ENCODE results near the gene JARID2.
"Not testable (repeated sequence)": the region's sequence is repeated elsewhere in the genome, so short reads cannot be mapped to it uniquely, and the experiment has no call there.

Gene JARID2

GRCh38 chr6:15308435-15309213 lies 62.8 kb downstream of the JARID2 start:
- peak; percentile 46 for DNase-seq (ENCODE audit: low spot score)
- FAIRE-seq = peak; percentile 74

- DNase-seq (ENCODE audit: low spot score) (no peak), FAIRE-seq (no peak)
Observed at GRCh38 chr6:15309611-15310283, 63.9 kb downstream of the JARID2 start.

- DNase-seq (ENCODE audit: low spot score) = no peak
- no peak for FAIRE-seq
Observed at GRCh38 chr6:15310680-15311079, 64.8 kb downstream of the JARID2 start.

- peak; percentile 84 for FAIRE-seq
- DNase-seq (ENCODE audit: low spot score) = peak; percentile 61
Observed at GRCh38 chr6:15312500-15312899, 66.6 kb downstream of the JARID2 start.

GRCh38 chr6:15313367-15313766 lies 67.5 kb downstream of the JARID2 start:
- FAIRE-seq (no peak), DNase-seq (ENCODE audit: low spot score) (no peak)

- DNase-seq (ENCODE audit: low spot score) (no peak), FAIRE-seq (no peak)
Observed at GRCh38 chr6:15316754-15317153, 70.9 kb downstream of the JARID2 start.

GRCh38 chr6:15317251-15317650 lies 71.4 kb downstream of the JARID2 start:
- FAIRE-seq = no peak
- no peak for DNase-seq (ENCODE audit: low spot score)

GRCh38 chr6:15317934-15318902 lies 72.3 kb downstream of the JARID2 start:
- FAIRE-seq (no peak), DNase-seq (ENCODE audit: low spot score) (no peak)

- FAIRE-seq (no peak), DNase-seq (ENCODE audit: low spot score) (no peak)
Observed at GRCh38 chr6:15319677-15320076, 73.8 kb downstream of the JARID2 start.

GRCh38 chr6:15320693-15321092 lies 74.8 kb downstream of the JARID2 start:
- FAIRE-seq = no peak

GRCh38 chr6:15322184-15322583 lies 76.3 kb downstream of the JARID2 start:
- no peak for FAIRE-seq
- no peak for DNase-seq (ENCODE audit: low spot score)

More at GRCh38 chr6:15320693-15321092, 74.8 kb downstream of the JARID2 start:
- no peak for DNase-seq (ENCODE audit: low spot score)

- FAIRE-seq = no peak
- no peak for DNase-seq (ENCODE audit: low spot score)
Observed at GRCh38 chr6:15322781-15323536, 77.1 kb downstream of the JARID2 start.

- FAIRE-seq; DNase-seq (ENCODE audit: low spot score): not testable (repeated sequence)
Observed at GRCh38 chr6:15323611-15324010, 77.7 kb downstream of the JARID2 start.

- DNase-seq (ENCODE audit: low spot score) (no peak), FAIRE-seq (no peak)
Observed at GRCh38 chr6:15324427-15324985, 78.6 kb downstream of the JARID2 start.

- DNase-seq (ENCODE audit: low spot score) = no peak
- FAIRE-seq = no peak
Observed at GRCh38 chr6:15325540-15325955, 79.7 kb downstream of the JARID2 start.

- FAIRE-seq = no peak
- DNase-seq (ENCODE audit: low spot score) = no peak
Observed at GRCh38 chr6:15326067-15326614, 80.3 kb downstream of the JARID2 start.

GRCh38 chr6:15327271-15327670 lies 81.4 kb downstream of the JARID2 start:
- FAIRE-seq (no peak), DNase-seq (ENCODE audit: low spot score) (no peak)

- DNase-seq (ENCODE audit: low spot score) = peak; percentile 53
- peak; percentile 77 for FAIRE-seq
Observed at GRCh38 chr6:15329197-15329671, 83.4 kb downstream of the JARID2 start.

- FAIRE-seq = peak; percentile 27
- peak; percentile 14 for DNase-seq (ENCODE audit: low spot score)
Observed at GRCh38 chr6:15330174-15330944, 84.5 kb downstream of the JARID2 start.

Measured in RCC 7860 (cell line).